ENCODE results near the gene RPS6KA4. TPM values are rescaled to one million over a fixed set of nuclear protein-coding genes. Genes with fewer than 3 reads are reported as not detected.

The RPS6KA4 gene
- 18.6 and 18.7 TPM in 2 replicates for total RNA-seq
- long read RNA-seq: 0 reads

DNA sequence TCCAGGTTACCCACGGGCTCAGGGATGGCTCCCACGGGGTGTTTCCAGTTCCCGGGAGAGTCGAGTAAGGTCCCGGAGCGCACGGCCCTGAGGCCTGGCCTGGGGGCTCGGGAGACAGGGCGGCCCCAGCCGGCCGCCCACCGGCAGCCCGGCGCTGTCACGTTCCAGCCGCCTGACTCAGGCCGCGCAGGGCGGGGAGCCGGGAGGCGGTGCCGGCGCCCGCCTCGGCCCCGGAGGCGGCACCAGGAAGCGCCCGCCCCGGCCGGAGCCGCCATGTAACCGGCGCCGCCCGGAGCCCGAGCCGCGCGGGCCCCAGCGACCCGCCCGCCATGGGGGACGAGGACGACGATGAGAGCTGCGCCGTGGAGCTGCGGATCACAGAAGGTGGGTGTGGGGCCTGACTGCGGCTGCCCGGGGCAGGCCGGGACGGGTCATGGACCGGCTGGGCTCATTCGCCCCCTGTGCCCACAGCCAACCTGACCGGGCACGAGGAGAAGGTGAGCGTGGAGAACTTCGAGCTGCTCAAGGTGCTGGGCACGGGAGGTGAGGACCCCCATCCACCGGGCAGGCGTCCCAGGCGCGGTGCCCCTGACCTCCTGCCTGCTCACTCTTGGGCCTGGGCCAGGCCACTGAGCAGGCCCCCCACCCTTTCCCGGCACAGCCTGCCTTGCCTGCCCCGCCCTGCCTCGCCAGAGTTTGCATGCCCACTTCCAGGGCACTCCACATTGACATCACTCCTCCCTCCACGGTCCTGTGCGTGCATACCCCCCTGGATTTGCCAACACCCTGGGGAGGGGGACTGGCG is at the start of gene RPS6KA4:
RPS6KA4 (plus strand) TSS at position 256 of the 805 bp plus-strand sequence; CDS start at position 330, 74 bp downstream.
- DNase-seq (ENCODE audit: low spot score, unreplicated experiment): no peak
- Mint-ChIP-seq H3K4me3 (ENCODE audit: low read depth) (peak within 1 kb of the TSS; percentile 78), H3K27ac (no peak within 1 kb of the TSS), H3K9me3 (ENCODE audit: low read depth) (no peaks in the 10 kb centered on the region), H3K36me3 (ENCODE audit: insufficient read depth) (peaks cover 8% of the 10 kb centered on the region), H3K27me3 (peaks cover 3% of the 10 kb centered on the region), H3K4me1 (ENCODE audit: low read depth) (peaks cover 5% of the 10 kb centered on the region)
- TF ChIP-seq, protein P1, sequence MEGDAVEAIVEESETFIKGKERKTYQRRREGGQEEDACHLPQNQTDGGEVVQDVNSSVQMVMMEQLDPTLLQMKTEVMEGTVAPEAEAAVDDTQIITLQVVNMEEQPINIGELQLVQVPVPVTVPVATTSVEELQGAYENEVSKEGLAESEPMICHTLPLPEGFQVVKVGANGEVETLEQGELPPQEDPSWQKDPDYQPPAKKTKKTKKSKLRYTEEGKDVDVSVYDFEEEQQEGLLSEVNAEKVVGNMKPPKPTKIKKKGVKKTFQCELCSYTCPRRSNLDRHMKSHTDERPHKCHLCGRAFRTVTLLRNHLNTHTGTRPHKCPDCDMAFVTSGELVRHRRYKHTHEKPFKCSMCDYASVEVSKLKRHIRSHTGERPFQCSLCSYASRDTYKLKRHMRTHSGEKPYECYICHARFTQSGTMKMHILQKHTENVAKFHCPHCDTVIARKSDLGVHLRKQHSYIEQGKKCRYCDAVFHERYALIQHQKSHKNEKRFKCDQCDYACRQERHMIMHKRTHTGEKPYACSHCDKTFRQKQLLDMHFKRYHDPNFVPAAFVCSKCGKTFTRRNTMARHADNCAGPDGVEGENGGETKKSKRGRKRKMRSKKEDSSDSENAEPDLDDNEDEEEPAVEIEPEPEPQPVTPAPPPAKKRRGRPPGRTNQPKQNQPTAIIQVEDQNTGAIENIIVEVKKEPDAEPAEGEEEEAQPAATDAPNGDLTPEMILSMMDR (IDR thresholded peaks at IDR 0.05; ENCODE audit: unreplicated experiment): no peak

DNA sequence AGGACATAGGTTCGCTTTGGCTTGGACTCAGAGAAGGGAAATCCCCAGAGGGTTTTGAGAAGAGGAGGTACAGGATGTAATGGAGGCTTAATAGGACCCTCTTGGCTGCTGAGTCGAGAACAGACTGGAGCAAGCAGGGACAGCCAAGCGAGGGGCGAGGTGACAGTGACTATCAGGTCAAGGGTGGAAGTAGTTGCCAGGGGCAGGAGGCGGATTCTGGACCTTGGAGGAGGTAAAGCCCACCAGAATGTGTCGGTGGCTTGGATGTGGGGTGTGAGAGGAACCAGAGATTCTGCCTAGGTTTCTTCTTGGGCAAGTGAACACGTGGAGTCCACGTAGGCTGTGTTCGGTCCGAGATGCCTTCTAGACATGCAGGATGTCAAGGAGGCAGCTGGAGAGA is 46.0 kb upstream of the RPS6KA4 start:
- Mint-ChIP-seq H3K4me1 (ENCODE audit: low read depth) (peaks cover 6% of the 10 kb centered on the region), H3K27me3 (no peaks in the 10 kb centered on the region), H3K4me3 (ENCODE audit: low read depth) (no peak overlapping the region), H3K9me3 (ENCODE audit: low read depth) (no peaks in the 10 kb centered on the region), H3K36me3 (ENCODE audit: insufficient read depth) (peaks cover 5% of the 10 kb centered on the region), H3K27ac (peak overlapping the region; percentile 23)
- no peak for DNase-seq (ENCODE audit: low spot score, unreplicated experiment)
- TF ChIP-seq, protein P1 (IDR thresholded peaks at IDR 0.05; ENCODE audit: unreplicated experiment): no peak

DNA sequence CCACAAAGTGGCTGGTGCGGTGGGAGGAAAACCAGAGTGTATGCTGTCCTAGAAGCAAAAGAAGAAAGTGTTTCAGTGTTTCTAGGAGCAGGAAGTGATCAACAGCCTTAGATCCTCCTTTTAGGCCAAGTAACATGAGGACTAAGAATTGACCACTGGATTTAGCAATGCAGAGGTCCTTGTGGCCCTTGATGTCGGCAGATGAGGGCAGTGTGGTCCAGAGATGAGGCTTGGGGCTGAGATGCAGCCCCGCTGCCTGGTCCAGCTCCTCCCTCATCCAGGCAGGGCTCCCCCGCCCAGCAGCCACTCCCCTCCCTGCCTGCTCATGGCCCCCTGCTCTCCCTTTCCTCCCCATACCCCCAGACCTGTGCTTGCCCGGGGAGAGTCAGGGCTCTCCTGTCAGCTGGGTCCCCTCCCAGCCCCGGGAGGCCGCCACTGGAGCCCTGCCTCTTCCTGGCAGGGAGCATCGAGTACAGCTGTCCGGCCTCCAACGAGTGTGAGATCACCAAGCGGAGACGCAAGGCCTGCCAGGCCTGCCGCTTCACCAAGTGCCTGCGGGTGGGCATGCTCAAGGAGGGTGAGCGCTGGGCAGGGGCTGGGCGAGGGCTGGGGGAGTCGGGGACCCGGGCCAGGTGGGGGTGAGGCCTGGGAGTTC is 45.3 kb upstream of the RPS6KA4 start:
- TF ChIP-seq, protein P1 (IDR thresholded peaks at IDR 0.05; ENCODE audit: unreplicated experiment): no peak
- H3K27me3 Mint-ChIP-seq: no peaks in the 10 kb centered on the region
- peaks cover 5% of the 10 kb centered on the region for H3K36me3 Mint-ChIP-seq (ENCODE audit: insufficient read depth)
- peaks cover 6% of the 10 kb centered on the region for H3K4me1 Mint-ChIP-seq (ENCODE audit: low read depth)
- H3K9me3 Mint-ChIP-seq (ENCODE audit: low read depth): no peaks in the 10 kb centered on the region
- DNase-seq (ENCODE audit: low spot score, unreplicated experiment): no peak
- no peak overlapping the region for H3K4me3 Mint-ChIP-seq (ENCODE audit: low read depth)
- peak overlapping the region; percentile 11 for H3K27ac Mint-ChIP-seq

DNA sequence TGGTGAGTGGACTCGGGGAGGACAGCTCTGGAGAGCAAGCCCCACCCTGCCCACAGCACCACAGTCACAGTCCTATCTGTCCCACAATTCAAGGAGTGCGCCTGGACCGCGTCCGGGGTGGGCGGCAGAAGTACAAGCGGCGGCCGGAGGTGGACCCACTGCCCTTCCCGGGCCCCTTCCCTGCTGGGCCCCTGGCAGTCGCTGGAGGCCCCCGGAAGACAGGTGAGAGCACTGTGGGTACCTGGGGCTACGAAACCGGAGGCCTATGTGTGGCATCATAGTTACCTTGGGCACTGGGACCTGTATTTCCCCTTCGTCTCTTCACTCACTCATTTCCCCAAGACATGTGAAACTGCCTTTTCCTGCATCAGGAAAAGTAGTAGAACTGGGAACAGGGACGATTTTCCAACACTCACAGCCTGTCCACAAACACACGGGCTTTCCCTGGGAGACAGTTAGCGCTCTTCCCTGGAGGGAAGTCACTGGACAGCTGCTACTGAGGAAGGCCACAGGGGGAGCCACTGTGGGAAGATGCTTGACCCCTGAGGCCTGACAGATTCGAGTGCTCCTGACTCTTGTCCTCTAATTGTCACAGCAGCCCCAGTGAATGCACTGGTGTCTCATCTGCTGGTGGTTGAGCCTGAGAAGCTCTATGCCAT is 44.7 kb upstream of the RPS6KA4 start:
- H3K9me3 Mint-ChIP-seq (ENCODE audit: low read depth): no peaks in the 10 kb centered on the region
- no peak for DNase-seq (ENCODE audit: low spot score, unreplicated experiment)
- H3K4me1 Mint-ChIP-seq (ENCODE audit: low read depth): peaks cover 11% of the 10 kb centered on the region
- H3K27me3 Mint-ChIP-seq: no peaks in the 10 kb centered on the region
- TF ChIP-seq, protein P1 (IDR thresholded peaks at IDR 0.05; ENCODE audit: unreplicated experiment): no peak
- H3K36me3 Mint-ChIP-seq (ENCODE audit: insufficient read depth): peaks cover 5% of the 10 kb centered on the region
- H3K4me3 Mint-ChIP-seq (ENCODE audit: low read depth): no peak overlapping the region
- no peak overlapping the region for H3K27ac Mint-ChIP-seq
